Fibroblast of skin of right biceps (primary cell): ENCODE measurements around the gene PPARA.

ENCODE experiments used
- DNase-seq: peaks from one replicate; pipeline ENCODE4 v3.0.0-alpha.2; 2013

PPARA gene

DNA sequence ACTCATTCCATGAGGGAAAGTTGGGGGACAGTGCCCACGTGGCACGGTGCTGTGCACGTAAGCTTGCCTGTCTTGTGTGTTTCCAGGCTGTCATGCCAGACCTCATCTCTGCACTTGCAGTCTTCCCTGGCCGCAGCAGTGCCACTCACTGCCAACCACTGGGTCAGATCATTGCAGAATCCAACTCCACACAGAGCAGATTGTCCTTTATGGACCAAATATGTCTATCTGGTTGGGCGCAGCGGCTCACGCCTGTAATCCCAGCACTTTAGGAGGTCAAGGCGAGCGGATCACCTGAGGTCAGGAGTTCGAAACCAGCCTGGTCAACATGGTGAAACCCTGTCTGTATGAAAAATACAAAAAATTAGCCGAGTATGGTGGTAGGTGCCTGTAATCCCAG lies 4.4 kb upstream of the PPARA start:
- DNase-seq, result no peak

DNA sequence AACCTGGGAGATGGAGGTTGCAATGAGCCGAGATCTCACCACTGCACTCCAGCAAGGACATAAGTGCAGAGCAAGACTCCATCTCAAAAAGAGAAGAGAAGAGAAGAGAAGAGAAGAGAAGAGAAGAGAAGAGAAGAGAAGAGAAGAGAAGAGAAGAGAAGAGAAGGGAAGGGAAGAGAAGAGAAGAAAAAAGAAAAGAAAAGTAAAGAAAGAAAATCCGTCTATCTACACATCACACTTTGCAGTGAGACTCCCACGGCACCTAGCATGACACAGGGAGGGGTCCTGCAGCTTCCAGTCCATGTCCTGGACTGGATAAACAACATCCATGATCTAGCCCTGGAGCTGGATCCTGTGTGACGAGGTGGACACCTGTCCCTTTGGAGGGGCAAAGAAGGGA lies 4.0 kb upstream of the PPARA start:
- DNase-seq, result no peak

DNA sequence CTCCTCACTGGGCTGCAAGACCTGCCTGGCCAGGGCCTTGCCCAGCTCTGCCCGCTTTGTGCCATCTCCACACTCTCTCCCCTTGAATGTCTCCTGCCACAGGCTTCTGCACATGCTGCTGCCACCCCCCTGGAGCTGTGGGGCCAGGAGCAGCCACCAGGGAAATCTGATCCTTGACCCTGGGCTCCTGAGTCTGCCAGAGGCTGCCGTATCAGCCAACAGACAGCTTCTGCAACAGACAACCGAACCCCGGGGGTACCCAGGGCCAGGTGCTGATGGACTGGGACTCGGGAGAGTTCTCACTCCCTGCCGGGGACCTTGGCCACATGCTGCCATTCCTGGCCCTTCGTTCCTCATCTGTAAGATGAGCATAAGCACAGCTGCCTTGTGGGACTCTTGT lies 3.3 kb upstream of the PPARA start:
- no peak for DNase-seq

DNA sequence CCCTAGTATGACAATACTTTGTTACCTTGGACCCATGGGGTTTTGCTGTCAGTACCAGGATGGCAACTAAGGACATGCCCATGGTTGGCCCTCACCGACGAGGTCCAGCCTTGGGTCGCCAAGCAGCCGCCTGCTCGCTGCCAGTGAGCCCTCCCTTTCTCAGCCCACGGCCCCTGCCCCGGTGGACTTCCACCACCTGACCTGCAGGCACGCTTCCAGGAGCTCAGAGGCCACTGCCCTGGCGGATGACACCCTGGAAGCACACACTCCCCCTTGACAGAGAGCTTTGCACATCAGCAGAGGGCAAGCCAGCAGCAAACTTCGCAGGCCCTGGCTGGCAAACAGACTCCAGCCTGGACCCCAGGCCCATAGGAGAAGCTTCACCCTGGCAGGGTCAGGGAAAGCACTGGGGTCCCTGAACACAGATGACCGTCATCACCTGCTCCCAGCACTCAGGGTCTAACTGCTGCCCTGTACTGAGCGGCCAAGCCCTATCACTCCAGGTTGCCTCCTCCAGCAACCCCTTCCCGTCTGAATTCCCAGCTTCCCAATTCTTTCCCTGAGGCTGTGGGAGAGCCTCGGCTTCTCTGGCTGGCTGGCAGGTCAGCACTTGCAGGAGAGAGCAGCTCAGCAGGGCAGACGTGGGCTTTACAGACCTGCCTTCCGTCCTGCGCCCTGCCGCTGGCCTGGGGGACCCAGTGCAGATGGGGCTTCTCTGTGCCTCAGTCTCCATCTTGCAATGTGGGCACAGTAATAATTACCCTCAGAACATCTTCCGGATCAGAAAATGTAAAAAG lies 2.7 kb upstream of the PPARA start:
- DNase-seq, result no peak

DNA sequence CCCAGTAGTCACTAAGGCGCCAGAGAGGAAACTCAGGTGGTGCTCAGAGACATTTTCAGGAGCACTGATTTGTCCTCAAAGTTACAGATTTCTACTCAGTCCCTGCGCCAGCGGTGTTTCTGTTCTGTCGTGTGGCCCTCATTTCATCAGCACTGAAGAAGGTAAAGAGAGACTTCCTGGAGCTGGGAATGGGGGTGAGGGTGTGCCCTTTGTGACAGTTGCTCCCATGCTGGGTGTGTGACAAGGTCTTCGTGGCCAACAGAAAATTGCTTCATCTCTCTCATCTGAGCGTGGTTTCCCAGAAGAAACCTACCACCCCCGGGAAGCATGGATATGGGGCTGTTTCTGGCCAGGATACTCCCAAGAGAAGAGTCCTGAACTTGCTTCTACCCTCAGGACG lies 2.0 kb upstream of the PPARA start:
- DNase-seq, result no peak

DNA sequence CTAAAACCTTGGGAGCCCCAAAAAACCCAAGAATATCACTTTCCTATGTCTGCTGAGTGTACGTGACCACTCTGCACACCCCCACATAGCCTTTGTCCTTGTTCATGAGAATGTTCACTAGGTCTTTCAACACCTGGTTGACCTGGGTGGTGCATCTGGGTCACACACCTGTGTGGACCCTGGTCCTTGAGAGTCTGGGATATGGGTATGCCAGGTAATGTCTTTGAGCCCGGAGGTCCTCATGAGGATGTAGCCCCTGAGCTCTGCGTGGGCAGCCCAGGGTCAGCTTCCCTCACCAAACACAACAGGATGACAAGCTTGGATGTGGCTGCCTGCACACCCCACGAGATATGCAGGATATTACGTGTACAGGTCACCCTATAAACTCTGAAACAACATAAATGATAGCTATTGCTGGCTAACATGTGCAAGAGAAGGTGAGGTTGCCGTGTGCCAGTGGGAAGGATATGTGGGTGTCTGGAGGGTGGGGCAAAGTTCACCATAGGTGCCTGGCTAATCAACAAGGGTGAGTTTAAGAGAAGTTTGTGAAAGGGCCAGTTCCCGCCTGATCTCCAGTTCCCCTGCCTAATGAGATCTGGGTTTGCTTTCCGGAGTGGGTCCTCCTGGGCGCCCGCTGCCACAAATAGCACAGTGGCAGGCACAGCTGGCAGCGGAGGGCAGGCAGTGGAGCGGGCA lies 1.4 kb upstream of the PPARA start:
- no peak for DNase-seq

DNA sequence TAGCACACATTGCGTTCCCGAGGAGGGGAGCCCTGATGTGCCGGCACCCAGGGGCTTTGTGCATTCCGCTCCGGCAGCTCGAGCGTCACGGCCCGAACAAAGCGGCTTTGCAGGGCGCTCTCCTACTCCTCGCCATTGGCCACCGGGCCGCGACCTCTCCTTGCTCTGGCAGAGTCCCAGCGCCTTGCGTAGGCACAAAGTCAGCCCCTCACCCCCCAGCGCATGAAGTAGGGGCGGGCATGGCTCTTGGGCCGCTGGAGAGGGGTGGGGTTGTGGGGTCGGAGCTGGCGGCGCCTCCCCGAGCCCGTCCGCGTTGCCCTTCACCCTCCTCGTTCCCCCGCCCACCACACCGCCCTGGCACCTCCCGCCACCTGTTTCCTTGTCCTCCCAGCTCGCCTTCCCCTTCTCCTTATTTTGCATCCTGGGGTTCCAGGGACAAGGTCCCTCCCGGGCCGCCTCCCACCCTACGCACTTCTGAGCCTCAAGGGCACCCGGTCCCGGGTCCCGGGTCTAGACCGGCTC lies 753 bp upstream of the PPARA start:
- no peak for DNase-seq

DNA sequence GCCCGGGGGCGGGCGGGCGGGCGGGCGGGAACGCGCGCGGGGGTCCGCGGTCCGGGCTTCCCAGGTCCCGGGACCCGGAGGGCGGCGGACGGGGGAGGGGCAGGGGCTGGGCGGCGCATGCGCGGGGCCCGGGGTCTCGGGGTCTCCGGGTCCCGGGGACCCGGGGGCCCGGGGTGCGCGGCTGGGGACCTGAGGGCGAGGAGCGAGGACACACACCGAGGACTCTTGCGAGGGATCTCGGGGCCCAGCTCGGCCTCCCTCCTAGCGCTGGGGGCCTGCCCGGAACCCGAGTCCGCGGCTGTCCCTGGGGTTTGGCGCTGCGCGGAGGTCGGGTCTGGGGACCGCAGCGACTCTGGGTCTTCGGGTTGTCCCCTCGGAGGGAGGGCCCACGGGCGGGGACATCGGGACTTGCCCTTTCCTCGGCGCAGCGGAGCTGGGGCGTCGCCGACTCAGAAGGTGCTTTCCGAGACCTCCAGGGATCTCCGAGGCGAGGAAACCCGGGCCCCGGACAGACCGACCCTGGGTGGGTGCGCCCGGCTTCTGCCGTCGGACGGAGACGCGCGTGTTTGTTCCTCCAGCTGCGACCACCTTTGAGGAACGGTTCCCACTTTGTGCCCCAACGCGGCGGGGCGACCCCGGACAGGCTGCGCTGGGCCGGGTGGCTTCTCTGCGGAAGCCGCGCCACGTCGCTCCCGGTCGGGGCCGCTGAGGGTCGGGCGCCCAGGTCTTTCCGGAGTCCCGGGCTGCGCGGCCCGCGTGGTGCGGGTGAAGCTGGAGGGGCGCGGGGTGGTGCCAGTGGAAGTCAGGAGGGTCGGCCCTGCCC lies 540 bp downstream of the PPARA start:
- peak; percentile 7 for DNase-seq

DNA sequence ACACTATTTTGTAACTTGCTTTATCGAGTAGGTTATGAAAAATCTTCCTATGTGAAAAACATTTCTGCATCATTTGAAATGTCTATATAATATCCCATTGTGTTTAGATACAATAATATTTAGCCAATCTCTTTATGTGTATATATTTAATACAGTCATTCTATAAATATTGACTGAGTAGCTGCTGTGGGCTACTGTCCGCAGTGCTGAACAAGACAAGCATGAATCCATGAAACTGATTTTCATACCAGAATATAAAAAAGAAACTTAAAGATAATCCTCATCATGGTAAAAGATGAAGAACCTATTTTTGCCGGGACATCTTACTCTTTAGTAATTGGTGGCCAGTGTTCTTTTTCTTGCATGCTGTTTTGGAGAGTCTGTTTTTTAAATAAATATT lies 3.6 kb downstream of the PPARA start:
- DNase-seq, result no peak

DNA sequence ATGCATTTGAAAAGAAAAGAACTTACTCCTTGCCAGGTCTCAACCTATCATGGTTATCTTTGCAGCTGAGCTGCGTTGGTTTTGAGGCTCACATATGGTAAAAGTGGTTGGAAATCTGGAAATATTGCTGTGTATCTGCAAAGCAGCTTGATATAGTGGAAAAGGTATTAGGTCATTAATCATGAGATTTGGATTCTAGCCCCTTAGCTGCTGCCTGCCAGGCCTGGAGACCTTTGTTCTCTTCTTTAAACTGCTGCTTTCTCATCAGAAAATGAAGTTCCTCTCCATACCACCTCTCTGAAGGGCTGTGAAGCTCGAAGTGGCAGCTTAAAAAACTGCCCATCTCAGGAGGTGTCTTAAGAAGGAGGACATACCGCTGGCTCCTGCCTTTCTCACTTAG lies 5.7 kb downstream of the PPARA start:
- no peak for DNase-seq

DNA sequence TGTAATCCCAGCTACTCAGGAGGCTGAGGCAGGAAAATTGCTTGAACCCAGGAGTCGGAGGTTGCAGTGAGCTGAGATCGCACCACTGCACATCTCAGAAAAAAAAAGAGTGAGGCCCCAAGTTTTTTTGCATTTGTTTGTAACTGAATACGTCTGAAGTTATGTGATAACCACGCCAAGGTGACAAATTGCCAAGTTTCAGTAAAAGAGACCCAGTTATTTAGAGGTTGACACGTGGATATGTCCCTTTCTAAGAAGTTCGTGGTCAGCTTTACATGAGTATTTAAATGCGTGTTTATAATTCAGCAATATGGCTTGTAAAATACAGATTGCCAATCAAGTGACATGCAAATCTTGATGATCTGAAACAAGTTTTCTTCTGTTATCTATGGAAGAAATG lies 8.0 kb downstream of the PPARA start:
- DNase-seq, result no peak

DNA sequence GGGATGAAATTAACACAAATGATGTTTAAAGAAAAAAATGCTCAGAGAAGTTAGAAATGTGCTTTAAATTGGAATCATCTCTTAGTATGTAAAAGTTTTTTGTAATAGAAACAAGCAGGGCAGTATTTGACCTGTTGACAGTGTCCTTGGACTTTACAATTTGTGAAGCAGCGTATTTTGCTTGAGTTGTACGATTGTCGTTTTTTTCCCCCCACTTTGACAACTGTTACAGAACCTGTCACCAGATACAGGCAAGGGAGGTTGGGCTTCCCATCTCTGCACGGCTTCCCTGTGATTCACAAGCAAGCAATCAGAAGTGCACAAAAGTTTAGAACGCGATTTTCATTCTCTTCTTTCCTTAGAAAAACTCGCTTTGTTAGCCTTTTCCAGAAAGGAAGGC lies 8.9 kb downstream of the PPARA start:
- DNase-seq, result no peak

DNA sequence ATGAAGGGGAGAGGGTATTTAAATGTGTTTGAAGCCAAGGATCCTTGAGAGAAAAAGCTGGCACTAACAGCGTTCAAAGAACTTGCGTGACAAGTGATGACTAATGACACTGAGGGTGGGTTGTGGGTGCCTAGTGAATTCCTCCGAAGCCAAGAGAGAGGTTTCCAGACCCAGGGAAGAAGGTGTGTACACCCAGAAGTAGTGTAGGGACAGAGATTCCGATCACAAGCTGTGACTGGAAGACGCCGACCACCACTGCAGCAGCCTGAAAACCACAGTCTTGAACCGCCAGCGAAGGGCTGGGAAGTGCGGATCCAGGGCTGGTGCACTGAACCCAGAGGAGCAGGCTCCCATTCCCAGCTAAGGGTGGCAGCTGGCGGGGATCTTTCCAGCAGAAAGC lies 9.5 kb downstream of the PPARA start:
- DNase-seq, result no peak

DNA sequence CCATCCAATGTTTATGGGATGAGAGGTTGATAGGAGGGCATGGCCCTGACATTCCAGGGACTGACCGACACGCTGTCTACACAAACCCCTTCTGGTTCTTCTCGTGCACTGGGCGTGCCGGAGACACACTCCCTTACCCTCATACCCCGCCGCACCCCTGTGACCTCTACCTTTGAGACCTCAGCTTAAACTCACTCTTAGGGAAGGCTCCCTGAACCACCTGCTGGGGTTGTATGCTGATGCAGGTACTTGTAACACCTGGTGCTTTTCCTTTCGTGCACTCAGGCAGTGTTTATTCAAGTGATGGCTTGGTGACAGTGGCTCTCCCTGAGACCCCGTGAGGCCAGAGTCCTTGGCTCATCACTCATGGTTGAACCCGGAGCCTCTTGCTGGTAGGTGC lies 12.0 kb downstream of the PPARA start:
- no peak for DNase-seq

DNA sequence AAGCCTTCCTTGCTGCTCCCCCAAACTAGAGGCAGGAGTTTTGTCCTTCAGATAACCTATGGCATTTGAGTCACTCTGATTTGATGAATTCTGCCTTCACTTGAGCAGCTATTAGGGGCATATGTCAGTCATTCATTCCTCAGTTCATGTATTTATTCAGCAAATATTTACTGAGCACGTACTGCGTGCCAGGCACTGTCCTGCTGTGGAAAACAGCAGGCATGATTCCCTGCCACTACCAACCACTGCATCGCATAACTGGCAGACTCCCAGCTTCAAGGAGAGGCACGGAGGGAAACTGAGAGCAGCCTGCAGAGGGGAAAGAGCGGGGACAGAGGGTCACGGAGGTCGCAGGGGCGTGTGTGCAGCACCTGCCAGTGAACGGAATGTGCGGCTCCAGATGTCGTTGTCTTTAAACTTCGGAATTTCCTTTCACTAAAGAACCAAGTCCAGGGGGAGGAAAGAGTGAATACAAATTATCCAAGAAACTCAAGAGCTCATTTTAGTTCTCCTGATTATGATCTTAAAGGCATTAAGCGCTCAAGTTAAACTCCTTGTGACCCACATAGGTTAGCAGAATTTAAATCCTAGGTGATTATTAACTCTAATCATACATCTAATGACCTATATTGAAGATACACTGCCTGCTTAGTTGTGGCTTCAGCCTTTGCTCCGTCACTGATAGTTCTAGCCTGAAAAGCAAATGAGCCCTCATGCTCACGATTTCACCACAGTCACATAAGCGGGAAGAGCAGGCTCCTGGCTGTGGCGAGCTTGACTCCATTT lies 12.6 kb downstream of the PPARA start:
- no peak for DNase-seq

DNA sequence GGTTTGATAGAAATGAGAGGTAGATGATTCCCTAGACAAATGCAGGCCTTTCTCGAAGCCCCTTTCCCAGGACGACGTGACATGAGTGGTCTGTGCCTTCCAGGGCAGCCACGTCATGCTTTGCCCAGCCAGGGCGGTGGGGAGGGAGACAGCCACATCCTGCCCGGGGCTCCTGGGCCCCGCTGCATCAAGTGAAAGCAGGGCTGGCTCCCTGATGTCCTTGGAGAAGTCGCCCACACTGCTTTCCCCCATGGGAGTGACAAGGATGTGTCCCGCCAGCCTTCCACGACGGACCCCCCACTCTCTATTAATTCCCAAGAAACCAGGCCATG lies 13.2 kb downstream of the PPARA start:
- DNase-seq, result no peak

DNA sequence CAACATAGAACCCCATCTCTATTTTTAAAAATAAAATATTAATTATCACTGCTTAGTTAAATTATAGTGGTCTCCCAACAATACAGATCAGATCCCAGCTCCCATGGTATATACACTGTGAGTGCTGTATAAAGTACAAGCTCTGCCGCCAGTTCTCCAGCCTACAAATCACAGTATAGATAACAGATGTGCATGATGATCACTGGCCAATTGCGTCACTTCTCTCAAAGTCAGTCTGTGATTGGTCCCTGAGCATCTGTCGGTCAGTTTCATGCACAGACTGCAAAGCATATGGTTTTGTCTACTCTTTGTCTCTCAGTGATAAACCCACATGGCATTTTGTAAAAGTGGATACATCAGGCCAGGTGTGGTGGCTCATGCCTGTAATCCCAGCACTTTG lies 15.7 kb downstream of the PPARA start:
- DNase-seq, result no peak

DNA sequence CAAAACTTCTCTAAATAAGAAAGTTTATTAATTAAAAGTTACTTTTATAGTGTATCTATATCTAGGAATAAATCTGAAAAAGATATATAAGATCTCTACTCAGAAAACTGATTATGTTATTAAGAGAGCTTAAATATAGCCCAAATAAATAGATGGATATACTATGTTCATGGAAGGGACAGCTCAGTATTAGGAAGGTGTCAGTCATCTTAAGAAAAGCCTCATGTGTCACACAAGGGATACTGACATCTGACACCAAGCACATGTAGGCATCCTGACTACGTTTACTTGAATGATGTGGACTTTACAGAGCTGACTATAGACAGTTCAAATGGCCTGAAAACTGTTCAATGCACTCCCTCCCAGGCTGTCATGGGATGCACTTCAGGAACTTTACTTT lies 19.3 kb downstream of the PPARA start:
- no peak for DNase-seq

DNA sequence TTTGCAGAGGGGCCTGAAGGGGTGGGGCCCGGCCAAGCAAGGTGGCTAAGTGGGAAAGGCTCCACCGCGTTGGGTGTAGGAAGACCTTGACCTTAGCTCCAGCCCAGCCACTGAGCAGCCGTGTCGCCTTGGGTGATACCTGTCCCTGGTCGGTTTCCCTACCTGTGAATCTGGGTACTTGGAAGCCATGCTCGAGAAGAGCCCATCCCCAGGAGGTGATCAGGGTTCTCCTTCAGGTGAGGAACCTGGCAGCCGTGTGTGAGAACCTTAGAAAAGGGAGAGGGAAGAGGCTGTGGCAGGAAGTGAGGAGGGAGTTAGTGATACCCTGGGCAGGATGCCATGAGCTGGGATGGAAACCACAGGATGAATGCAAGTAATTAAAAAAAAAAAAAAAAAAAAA lies 21.6 kb downstream of the PPARA start:
- peak; percentile 88 for DNase-seq

DNA sequence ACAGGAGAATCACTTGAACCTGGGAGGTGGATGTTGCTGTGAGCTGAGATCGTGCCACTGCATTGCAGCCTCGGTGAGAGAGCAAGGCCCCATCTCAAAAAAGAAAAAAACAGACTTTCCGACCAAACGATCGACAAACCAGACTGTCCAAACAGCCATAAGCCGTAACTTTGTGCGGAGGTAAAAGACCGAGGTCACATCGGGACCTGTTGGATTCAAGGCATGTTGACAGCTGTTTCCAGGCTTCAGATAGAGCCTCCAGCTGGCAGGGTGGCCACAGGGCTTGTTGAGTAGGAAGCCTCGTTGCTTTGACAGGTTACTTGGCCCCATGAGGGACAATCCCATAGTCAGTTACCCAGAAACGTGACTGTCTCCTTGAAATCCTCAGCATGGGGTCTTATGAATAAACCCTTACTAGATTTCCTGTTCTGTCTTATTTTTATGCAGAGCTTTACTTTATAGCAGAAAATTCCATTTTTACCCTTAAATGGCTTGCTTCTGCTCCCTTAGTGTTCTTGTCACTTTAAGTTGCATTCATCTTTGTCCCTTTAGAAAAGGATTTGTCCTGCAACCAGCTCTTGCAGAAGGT lies 22.3 kb downstream of the PPARA start:
- DNase-seq, result no peak

DNA sequence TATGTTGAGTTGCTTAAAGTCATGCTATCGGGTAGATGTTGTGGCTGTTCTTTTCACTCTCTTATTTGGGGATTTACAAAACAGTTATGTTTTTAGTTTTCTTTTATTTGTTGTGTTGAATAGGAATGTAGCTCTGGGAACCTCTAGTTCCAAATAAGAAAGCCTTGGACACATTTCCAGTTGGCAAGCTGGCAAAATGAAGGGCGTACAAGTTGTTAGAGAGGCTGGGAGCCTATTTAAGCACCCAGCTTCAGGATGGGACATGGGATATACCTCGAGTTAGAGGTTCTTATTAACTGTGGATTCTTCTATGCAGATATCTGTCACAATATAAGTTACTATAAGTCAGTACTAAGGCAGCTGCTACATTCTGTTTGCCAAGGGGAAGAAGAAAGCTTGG lies 22.8 kb downstream of the PPARA start:
- DNase-seq, result no peak

DNA sequence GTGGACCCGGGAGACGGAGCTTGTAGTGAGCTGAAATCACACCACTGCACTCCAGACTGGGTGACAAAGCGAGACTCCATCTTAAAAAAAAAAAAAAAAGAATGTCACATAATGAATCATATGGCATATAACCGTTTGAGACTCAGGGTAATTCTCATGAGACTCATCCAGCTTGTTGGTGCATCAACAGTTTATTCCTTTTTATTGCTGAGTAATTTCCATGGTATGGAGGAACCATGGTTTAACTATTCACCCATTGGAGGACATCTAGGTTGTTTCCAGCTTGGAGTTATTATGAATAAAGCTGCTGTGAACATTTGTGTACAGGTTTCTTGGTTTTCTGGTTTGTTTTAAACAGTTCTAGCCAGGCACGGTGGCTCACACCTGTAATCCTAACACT lies 25.3 kb downstream of the PPARA start:
- peak; percentile 85 for DNase-seq
